GM23338 (cell line): ENCODE measurements around the gene IGFBP5. TPM values are rescaled to one million over a fixed set of nuclear protein-coding genes. Genes with fewer than 3 reads are reported as not detected.

Experiments used
- ATAC-seq: fragments of 200-7000 bp; cut with Tn5 transposase; 3 replicates; pipeline ENCODE4 v1.9.1; 2020
- DNase-seq: peaks from one replicate; pipeline ENCODE4 v3.0.0-alpha.2; 2015; ENCODE audit warnings: low spot score
- H2AFZ ChIP-seq: fragments of 200-600 bp; sonication (generic); 2 replicates; pipeline ENCODE4 v1.8.0; 2016; ENCODE audit warnings: antibody characterized with exemption, mild to moderate bottlenecking, moderate library complexity
- H3F3A ChIP-seq: fragments of 200-600 bp; sonication (generic); replicated peaks from 2 replicates; pipeline ENCODE4 v1.8.0; 2017; ENCODE audit warnings: antibody characterized with exemption, mixed run types, low read depth
- H3K27ac ChIP-seq: fragments of 200-600 bp; sonication (generic); 2 replicates; pipeline ENCODE4 v1.6.1; 2016; ENCODE audit warnings: low read depth
- H3K27me3 ChIP-seq: fragments of 200-600 bp; sonication (generic); 2 replicates; pipeline ENCODE4 v1.8.0; 2016; ENCODE audit warnings: mild to moderate bottlenecking, mixed run types, moderate library complexity; ENCODE audit not compliant: insufficient read depth
- H3K36me3 ChIP-seq: fragments of 200-600 bp; sonication (generic); 2 replicates; pipeline ENCODE4 v1.8.0; 2016; ENCODE audit warnings: mild to moderate bottlenecking; ENCODE audit not compliant: insufficient read depth
- H3K4me1 ChIP-seq: fragments of 200-600 bp; sonication (generic); 2 replicates; pipeline ENCODE4 v1.8.0; 2016; ENCODE audit warnings: mild to moderate bottlenecking, moderate library complexity; ENCODE audit not compliant: insufficient read depth
- H3K4me2 ChIP-seq: fragments of 200-600 bp; sonication (generic); 2 replicates; pipeline ENCODE4 v1.7.1; 2017; ENCODE audit warnings: mixed run types
- H3K4me3 ChIP-seq: fragments of 200-600 bp; sonication (generic); 2 replicates; pipeline ENCODE4 v1.6.1; 2016; ENCODE audit warnings: mixed run types
- H3K79me2 ChIP-seq: fragments of 200-600 bp; sonication (generic); replicated peaks from 2 replicates; pipeline ENCODE4 v1.8.0; 2017; ENCODE audit warnings: mild to moderate bottlenecking; ENCODE audit not compliant: insufficient read depth
- H3K9me2 ChIP-seq: fragments of 200-600 bp; sonication (generic); 2 replicates; pipeline ENCODE4 v1.8.0; 2017; ENCODE audit not compliant: insufficient read depth
- H4K20me1 ChIP-seq: fragments of 200-600 bp; sonication (generic); replicated peaks from 2 replicates; pipeline ENCODE4 v1.8.0; 2017; ENCODE audit warnings: mild to moderate bottlenecking; ENCODE audit not compliant: insufficient read depth
- H3K27ac Mint-ChIP-seq: 2 replicates; pipeline ENCODE4 v1.8.0; 2020; ENCODE audit warnings: inconsistent platforms, mild to moderate bottlenecking, moderate library complexity, mixed read lengths
- H3K27me3 Mint-ChIP-seq: 3 replicates; pipeline ENCODE4 v1.8.0; 2022; ENCODE audit warnings: low read depth, mild to moderate bottlenecking, moderate library complexity, mixed read lengths, inconsistent platforms; ENCODE audit not compliant: insufficient read depth, poor library complexity
- H3K36me3 Mint-ChIP-seq: 3 replicates; pipeline ENCODE4 v1.8.0; 2021; ENCODE audit warnings: low read depth, mild to moderate bottlenecking, inconsistent platforms, moderate library complexity, mixed read lengths
- H3K4me1 Mint-ChIP-seq: 3 replicates; pipeline ENCODE4 v1.8.0; 2020; ENCODE audit warnings: mild to moderate bottlenecking, inconsistent platforms, mixed read lengths
- H3K4me3 Mint-ChIP-seq: 3 replicates; pipeline ENCODE4 v1.8.0; 2021; ENCODE audit warnings: moderate library complexity, mild to moderate bottlenecking, inconsistent platforms, mixed read lengths
- H3K9me3 Mint-ChIP-seq: 3 replicates; pipeline ENCODE4 v1.8.0; 2020; ENCODE audit warnings: moderate library complexity, mild to moderate bottlenecking, inconsistent platforms, mixed read lengths
- CREB1 ChIP-seq: fragments of 250-450 bp; sonication (Bioruptor Pico); IDR thresholded peaks from 2 replicates; pipeline ENCODE4 v1.5.0; 2020; ENCODE audit warnings: low read depth, mild to moderate bottlenecking, moderate library complexity
- CTCF ChIP-seq, 2 experiments: fragments of 200-600 bp in 1 of 2; sonication (generic) in 1 of 2; conservative IDR thresholded peaks; 2 replicates each; pipeline versions ENCODE4 v1.5.1 to v1.6.1; 2016 to 2017; ENCODE audit warnings: antibody characterized with exemption in 2 of 2, low read depth in 2 of 2, mild to moderate bottlenecking in 2 of 2, moderate library complexity in 1 of 2
- ETS1 ChIP-seq: IDR thresholded peaks from 2 replicates; pipeline ENCODE4 v1.6.1; 2016; ENCODE audit warnings: antibody characterized with exemption
- EZH2 ChIP-seq: fragments of 200-600 bp; sonication (generic); IDR thresholded peaks from one replicate; pipeline ENCODE4 v1.8.0; 2017; ENCODE audit warnings: antibody characterized with exemption, mild to moderate bottlenecking, low read depth; ENCODE audit not compliant: unreplicated experiment
- EZH2phosphoT487 ChIP-seq: fragments of 200-600 bp; sonication (generic); IDR thresholded peaks from one replicate; pipeline ENCODE4 v1.8.1; 2018; ENCODE audit warnings: antibody characterized with exemption; ENCODE audit not compliant: unreplicated experiment
- JUNB ChIP-seq: IDR thresholded peaks from one replicate; pipeline ENCODE4 v1.6.1; 2016; ENCODE audit warnings: antibody characterized with exemption; ENCODE audit not compliant: unreplicated experiment
- NANOG ChIP-seq: IDR thresholded peaks from 2 replicates; pipeline ENCODE4 v1.6.1; 2016; ENCODE audit warnings: antibody characterized with exemption, borderline replicate concordance
- POLR2AphosphoS5 ChIP-seq: IDR thresholded peaks from 2 replicates; pipeline ENCODE4 v1.6.1; 2016; ENCODE audit warnings: antibody characterized with exemption, low read depth
- REST ChIP-seq: IDR thresholded peaks from one replicate; pipeline ENCODE4 v1.6.1; 2018; ENCODE audit warnings: antibody characterized with exemption; ENCODE audit not compliant: unreplicated experiment
- STAT1 ChIP-seq: IDR thresholded peaks from one replicate; pipeline ENCODE4 v1.6.1; 2016; ENCODE audit warnings: antibody characterized with exemption; ENCODE audit not compliant: unreplicated experiment
- ZNF114 ChIP-seq: fragments of 250-450 bp; sonication (Bioruptor Pico); IDR thresholded peaks from 2 replicates; pipeline ENCODE4 v1.5.0; 2020; ENCODE audit warnings: mild to moderate bottlenecking, moderate library complexity
- ZNF331 ChIP-seq: fragments of 250-450 bp; sonication (Bioruptor Pico); IDR thresholded peaks from 2 replicates; pipeline ENCODE4 v1.5.0; 2020; ENCODE audit warnings: low read depth, mild to moderate bottlenecking, moderate library complexity
- ZNF462 ChIP-seq: fragments of 250-450 bp; sonication (Bioruptor Pico); IDR thresholded peaks from 2 replicates; pipeline ENCODE4 v1.5.0; 2020; ENCODE audit warnings: mild to moderate bottlenecking, moderate library complexity
- polyA plus RNA-seq: library from polyadenylated mRNA; unstranded; fragments of >200 nt; fragmentation: Nextera tagmentation; extraction: Ambion mirVana; gene quantifications from 2 replicates; pipeline ENCODE4 v1.2.1, GENCODE V29; 2016
- total RNA-seq: library from RNA; depleted of rRNA; stranded (reverse); fragments of >200 nt; shearing (Covaris generic); gene quantifications from 2 replicates; pipeline ENCODE4 v1.2.3, GENCODE V29; 2014

The IGFBP5 gene
- total and polyA plus RNA-seq, 2 experiments from 2014 or later: 0.70 to 2.5 TPM

GRCh38 chr2:216634370-216635148 lies 60.8 kb downstream of the IGFBP5 start:
- peaks cover 45% of the 10 kb centered on the region for H3K79me2 ChIP-seq

More at GRCh38 chr2:216634370-216635148, 60.8 kb downstream of the IGFBP5 start:
- H3K27me3 Mint-ChIP-seq: peaks cover 37% of the 10 kb centered on the region
- H3K4me1 Mint-ChIP-seq: peaks cover 51% of the 10 kb centered on the region
- peaks cover 6% of the 10 kb centered on the region; the same call in 1 of the 3 replicates for H3K9me3 Mint-ChIP-seq
- Histone ChIP-seq H3K27me3 (peaks cover 26% of the 10 kb centered on the region), H3K27ac (no peak overlapping the region), H2AFZ (no peak overlapping the region; the same call in 1 of the 2 replicates), H3K9me2 (peaks cover 5% of the 10 kb centered on the region; the same call in 1 of the 2 replicates), H3K4me1 (peaks cover 36% of the 10 kb centered on the region), H4K20me1 (no peaks in the 10 kb centered on the region), H3K4me3 (peak overlapping the region; percentile 99), H3F3A (no peaks in the 10 kb centered on the region; the same call in 1 of the 2 replicates), H3K4me2 (peak overlapping the region; percentile 100), H3K36me3 (0 out of 2 replicates have a peak, but pooled peaks cover 6% of the 10 kb centered on the region)
- no peak for ATAC-seq
- peaks cover 16% of the 10 kb centered on the region for H3K36me3 Mint-ChIP-seq
- TF ChIP-seq EZH2 (no peak), ZNF462 (CRISPR knock-in tag) (no peak), JUNB (no peak), CTCF (conservative IDR thresholded peaks at IDR 0.05; ENCODE audit: low read depth in 2 of 2) (no peak), ZNF331 (CRISPR knock-in tag) (no peak), STAT1 (no peak), CREB1 (CRISPR knock-in tag) (no peak), POLR2AphosphoS5 (no peak), ETS1 (no peak), ZNF114 (CRISPR knock-in tag) (no peak), REST (no peak), NANOG (no peak), EZH2phosphoT487 (no peak)
- H3K27ac Mint-ChIP-seq: peak overlapping the region; percentile 70; the same call in 1 of the 2 replicates
- no peak for DNase-seq
- H3K4me3 Mint-ChIP-seq: peak overlapping the region; percentile 98
